Ishikawa (cell line): ENCODE results near the gene MYF6.

Experiments
- CEBPB ChIP-seq: IDR thresholded peaks from 2 replicates; pipeline ENCODE4 v1.6.1; 2012
- CREB1 ChIP-seq: IDR thresholded peaks from 2 replicates; pipeline ENCODE4 v1.6.1; 2012; ENCODE audit warnings: low read depth
- EGR1 ChIP-seq: IDR thresholded peaks from 2 replicates; pipeline ENCODE4 v1.6.1; 2012
- EP300 ChIP-seq: IDR thresholded peaks from 2 replicates; pipeline ENCODE4 v1.6.1; 2012; ENCODE audit warnings: borderline replicate concordance
- FOXM1 ChIP-seq: IDR thresholded peaks from 2 replicates; pipeline ENCODE4 v1.6.1; 2012; ENCODE audit warnings: low read depth, borderline replicate concordance
- NFIC ChIP-seq: IDR thresholded peaks from 2 replicates; pipeline ENCODE4 v1.6.1; 2012
- RAD21 ChIP-seq: IDR thresholded peaks from 2 replicates; pipeline ENCODE4 v1.6.1; 2012; ENCODE audit warnings: low read depth
- TAF1 ChIP-seq: IDR thresholded peaks from 2 replicates; pipeline ENCODE4 v1.6.1; 2012; ENCODE audit warnings: low read depth, mild to moderate bottlenecking
- TCF12 ChIP-seq: IDR thresholded peaks from 2 replicates; pipeline ENCODE4 v1.6.1; 2012; ENCODE audit warnings: low read depth
- TEAD4 ChIP-seq: IDR thresholded peaks from 2 replicates; pipeline ENCODE4 v1.6.1; 2012
- USF1 ChIP-seq: IDR thresholded peaks from 2 replicates; pipeline ENCODE4 v1.6.1; 2012
- YY1 ChIP-seq: IDR thresholded peaks from 2 replicates; pipeline ENCODE4 v1.6.1; 2012; ENCODE audit warnings: low read depth
- ZBTB7A ChIP-seq: IDR thresholded peaks from 2 replicates; pipeline ENCODE4 v1.6.1; 2012; ENCODE audit warnings: low read depth
- TF ChIP-seq, protein P1 (sequence below): IDR thresholded peaks from 2 replicates; pipeline ENCODE4 v1.6.1; 2012
- TF ChIP-seq, protein P2 (sequence below): IDR thresholded peaks from 2 replicates; pipeline ENCODE4 v1.6.1; 2012; ENCODE audit warnings: low read depth, mild to moderate bottlenecking

Gene MYF6

DNA sequence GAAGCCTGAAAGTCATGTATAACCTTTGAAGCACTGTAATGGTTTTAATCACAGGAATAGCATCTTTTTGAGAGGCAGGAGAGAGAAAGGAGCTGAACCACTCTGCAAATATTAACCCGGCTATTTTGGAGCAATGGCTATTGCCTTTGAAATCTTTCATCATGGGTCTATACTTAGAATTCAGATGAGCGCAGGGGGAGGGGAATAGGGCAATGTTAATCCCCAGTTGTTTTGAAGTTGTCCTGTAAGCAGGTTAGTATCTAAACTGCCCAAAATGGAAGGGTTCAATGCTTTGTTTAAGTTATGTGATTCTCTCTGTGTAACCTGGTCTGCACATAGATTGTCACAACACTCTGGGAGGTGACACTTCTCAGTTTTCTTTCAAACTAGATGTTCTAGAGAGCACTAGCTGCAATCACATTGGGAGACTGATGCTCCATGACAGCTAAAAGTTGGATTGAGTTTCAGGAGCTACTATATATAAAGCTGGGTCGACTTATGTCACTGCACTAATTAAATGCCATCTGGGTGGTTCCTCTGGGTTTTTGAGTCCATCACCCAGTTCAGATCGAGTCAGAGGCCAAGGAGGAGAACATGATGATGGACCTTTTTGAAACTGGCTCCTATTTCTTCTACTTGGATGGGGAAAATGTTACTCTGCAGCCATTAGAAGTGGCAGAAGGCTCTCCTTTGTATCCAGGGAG is at the start of gene MYF6:
MYF6 (plus strand) TSS at position 509 of the 704 bp plus-strand sequence; CDS start at position 595, 86 bp downstream.
- TF ChIP-seq USF1: no peak
- TF ChIP-seq RAD21: no peak

DNA sequence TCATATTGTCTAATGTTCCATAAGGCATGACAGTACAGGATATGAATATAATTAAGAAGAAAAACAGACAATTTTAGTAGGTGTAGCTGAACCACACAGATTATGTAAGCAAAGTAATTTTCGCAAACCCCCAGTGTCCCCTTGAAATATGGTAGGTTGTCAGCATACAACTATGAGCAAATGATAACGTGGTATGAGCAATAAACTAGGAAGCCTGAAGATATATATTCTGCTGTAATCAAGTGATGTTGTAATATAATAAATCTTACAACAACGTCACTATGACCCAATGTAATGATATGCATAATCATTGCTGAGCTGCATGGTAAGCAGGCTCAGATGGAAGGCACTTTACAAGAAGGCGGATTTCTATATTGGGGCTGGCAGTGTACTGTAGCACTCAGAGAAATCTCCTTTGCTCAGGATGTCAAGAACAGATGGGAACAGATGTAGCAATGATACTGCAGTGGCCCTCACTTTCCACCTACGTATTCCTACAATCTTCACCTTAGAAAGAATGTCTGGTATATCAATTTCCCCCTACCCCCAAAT is 47.8 kb upstream of the MYF6 start:
- TF ChIP-seq TAF1: no peak
- no peak for TF ChIP-seq USF1
- TF ChIP-seq YY1: no peak
- TF ChIP-seq RAD21: no peak
- TF ChIP-seq ZBTB7A: no peak
- TF ChIP-seq EP300: no peak
- no peak for TF ChIP-seq TEAD4
- TF ChIP-seq, protein P1, sequence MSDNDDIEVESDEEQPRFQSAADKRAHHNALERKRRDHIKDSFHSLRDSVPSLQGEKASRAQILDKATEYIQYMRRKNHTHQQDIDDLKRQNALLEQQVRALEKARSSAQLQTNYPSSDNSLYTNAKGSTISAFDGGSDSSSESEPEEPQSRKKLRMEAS: no peak
- TF ChIP-seq FOXM1: no peak
- TF ChIP-seq NFIC: no peak
- no peak for TF ChIP-seq EGR1
- TF ChIP-seq CREB1: no peak
- TF ChIP-seq CEBPB: no peak
- TF ChIP-seq, protein P2, sequence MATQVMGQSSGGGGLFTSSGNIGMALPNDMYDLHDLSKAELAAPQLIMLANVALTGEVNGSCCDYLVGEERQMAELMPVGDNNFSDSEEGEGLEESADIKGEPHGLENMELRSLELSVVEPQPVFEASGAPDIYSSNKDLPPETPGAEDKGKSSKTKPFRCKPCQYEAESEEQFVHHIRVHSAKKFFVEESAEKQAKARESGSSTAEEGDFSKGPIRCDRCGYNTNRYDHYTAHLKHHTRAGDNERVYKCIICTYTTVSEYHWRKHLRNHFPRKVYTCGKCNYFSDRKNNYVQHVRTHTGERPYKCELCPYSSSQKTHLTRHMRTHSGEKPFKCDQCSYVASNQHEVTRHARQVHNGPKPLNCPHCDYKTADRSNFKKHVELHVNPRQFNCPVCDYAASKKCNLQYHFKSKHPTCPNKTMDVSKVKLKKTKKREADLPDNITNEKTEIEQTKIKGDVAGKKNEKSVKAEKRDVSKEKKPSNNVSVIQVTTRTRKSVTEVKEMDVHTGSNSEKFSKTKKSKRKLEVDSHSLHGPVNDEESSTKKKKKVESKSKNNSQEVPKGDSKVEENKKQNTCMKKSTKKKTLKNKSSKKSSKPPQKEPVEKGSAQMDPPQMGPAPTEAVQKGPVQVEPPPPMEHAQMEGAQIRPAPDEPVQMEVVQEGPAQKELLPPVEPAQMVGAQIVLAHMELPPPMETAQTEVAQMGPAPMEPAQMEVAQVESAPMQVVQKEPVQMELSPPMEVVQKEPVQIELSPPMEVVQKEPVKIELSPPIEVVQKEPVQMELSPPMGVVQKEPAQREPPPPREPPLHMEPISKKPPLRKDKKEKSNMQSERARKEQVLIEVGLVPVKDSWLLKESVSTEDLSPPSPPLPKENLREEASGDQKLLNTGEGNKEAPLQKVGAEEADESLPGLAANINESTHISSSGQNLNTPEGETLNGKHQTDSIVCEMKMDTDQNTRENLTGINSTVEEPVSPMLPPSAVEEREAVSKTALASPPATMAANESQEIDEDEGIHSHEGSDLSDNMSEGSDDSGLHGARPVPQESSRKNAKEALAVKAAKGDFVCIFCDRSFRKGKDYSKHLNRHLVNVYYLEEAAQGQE: no peak
- no peak for TF ChIP-seq TCF12

GRCh38 chr12:80662586-80662985 is 44.8 kb upstream of the MYF6 start:
- TF ChIP-seq TAF1: no peak
- TF ChIP-seq TCF12: no peak
- no peak for TF ChIP-seq EGR1
- TF ChIP-seq RAD21: no peak
- no peak for TF ChIP-seq CREB1
- no peak for TF ChIP-seq YY1
- TF ChIP-seq, protein P2: no peak
- TF ChIP-seq EP300: no peak
- no peak for TF ChIP-seq FOXM1
- TF ChIP-seq ZBTB7A: no peak
- TF ChIP-seq NFIC: no peak
- TF ChIP-seq, protein P1: no peak
- no peak for TF ChIP-seq USF1
- no peak for TF ChIP-seq TEAD4
- TF ChIP-seq CEBPB: no peak

DNA sequence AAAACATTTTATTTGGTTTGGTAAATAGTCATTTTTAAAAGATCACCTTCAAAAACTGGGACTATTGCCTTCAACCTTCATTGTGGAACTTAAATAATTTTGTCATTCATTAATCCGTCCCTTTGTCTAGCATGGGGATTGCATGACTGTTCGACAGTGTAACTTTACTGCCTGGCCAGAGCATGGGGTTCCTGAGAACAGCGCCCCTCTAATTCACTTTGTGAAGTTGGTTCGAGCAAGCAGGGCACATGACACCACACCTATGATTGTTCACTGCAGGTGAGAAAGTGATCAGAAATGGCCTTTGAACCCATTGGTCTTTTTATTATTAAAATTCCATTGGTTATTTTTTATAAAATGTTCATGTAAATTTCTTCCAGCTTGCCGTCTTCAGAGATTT is 37.2 kb upstream of the MYF6 start:
- no peak for TF ChIP-seq NFIC
- no peak for TF ChIP-seq TEAD4
- TF ChIP-seq RAD21: no peak
- no peak for TF ChIP-seq USF1
- TF ChIP-seq CEBPB: no peak
- no peak for TF ChIP-seq EGR1
- TF ChIP-seq TCF12: no peak
- TF ChIP-seq FOXM1: no peak
- no peak for TF ChIP-seq TAF1
- TF ChIP-seq, protein P2: no peak
- no peak for TF ChIP-seq EP300
- TF ChIP-seq YY1: no peak
- no peak for TF ChIP-seq ZBTB7A
- no peak for TF ChIP-seq CREB1
- TF ChIP-seq, protein P1: no peak
